IMR-90 (cell line): Measurements from ENCODE around the gene ABCA12. TPM values are rescaled to one million over a fixed set of nuclear protein-coding genes. Genes with fewer than 3 reads are reported as not detected.

Experiments
- ATAC-seq: fragments of 200-7000 bp; cut with Tn5 transposase; 2 replicates; pipeline ENCODE4 v1.9.1; 2020; ENCODE audit warnings: low read depth, mild to moderate bottlenecking, moderate library complexity
- BruUV-seq: library from RNA; stranded (reverse); fragments of 400-500 nt; replicated peaks from 2 replicates; lab custom pipeline; 2021; lab: Mats Ljungman, UMichigan
- CTCF ChIA-PET: fragments of 300-600 bp; formaldehyde crosslinking; extraction: SDS; loops from one replicate; lab custom pipeline; 2021; ENCODE audit warnings: antibody characterized with exemption; lab: Yijun Ruan, JAX
- POLR2A ChIA-PET: fragments of 300-600 bp; sonication (Branson Sonifier 250); formaldehyde crosslinking; loops from one replicate; lab custom pipeline; 2022; ENCODE audit warnings: antibody characterized with exemption; ENCODE audit not compliant: unreplicated experiment; lab: Charles Lee
- DNase-seq: peaks from one replicate; pipeline ENCODE4 v3.0.0; 2013
- H2AFZ ChIP-seq: replicated peaks from 2 replicates; pipeline ENCODE3; 2013; ENCODE audit warnings: low read length, mild to moderate bottlenecking; ENCODE audit not compliant: poor library complexity
- H2AK5ac ChIP-seq: 2 replicates; pipeline ENCODE4 v1.6.1; 2013; ENCODE audit warnings: low read depth, low read length, inconsistent platforms
- H2AK9ac ChIP-seq: replicated peaks from 2 replicates; pipeline ENCODE3; 2013; ENCODE audit warnings: mild to moderate bottlenecking, low read depth, low read length, moderate library complexity; ENCODE audit not compliant: poor library complexity
- H2BK120ac ChIP-seq: 2 replicates; pipeline ENCODE4 v1.6.1; 2013; ENCODE audit warnings: low read depth, low read length, inconsistent platforms
- H2BK15ac ChIP-seq: 3 replicates; pipeline ENCODE4 v1.6.1; 2013; ENCODE audit warnings: low read depth, low read length, inconsistent platforms
- H2BK20ac ChIP-seq: 2 replicates; pipeline ENCODE4 v1.6.1; 2013; ENCODE audit warnings: low read depth, mild to moderate bottlenecking, inconsistent platforms, low read length, moderate library complexity
- H2BK5ac ChIP-seq: 2 replicates; pipeline ENCODE4 v1.6.1; 2013; ENCODE audit warnings: mild to moderate bottlenecking, low read depth, low read length, inconsistent platforms; ENCODE audit not compliant: poor library complexity, severe bottlenecking
- H3K14ac ChIP-seq: replicated peaks from 2 replicates; pipeline ENCODE4 v1.6.1; 2013; ENCODE audit warnings: low read depth, low read length, inconsistent platforms
- H3K18ac ChIP-seq: 2 replicates; pipeline ENCODE4 v1.6.1; 2013; ENCODE audit warnings: low read depth, low read length, control low read depth
- H3K23ac ChIP-seq: 2 replicates; pipeline ENCODE4 v1.6.1; 2013; ENCODE audit warnings: low read depth, low read length, inconsistent platforms
- H3K27ac ChIP-seq: 2 replicates; pipeline ENCODE4 v1.5.1; 2013; ENCODE audit warnings: mild to moderate bottlenecking, control low read depth, low read length; ENCODE audit not compliant: insufficient read depth
- H3K27me3 ChIP-seq: 2 replicates; pipeline ENCODE4 v1.6.1; 2013; ENCODE audit warnings: low read length; ENCODE audit not compliant: control insufficient read depth, insufficient read depth
- H3K36me3 ChIP-seq: 2 replicates; pipeline ENCODE4 v1.6.1; 2013; ENCODE audit warnings: low read length, mixed read lengths; ENCODE audit not compliant: control insufficient read depth, insufficient read depth
- H3K4ac ChIP-seq: 2 replicates; pipeline ENCODE4 v1.6.1; 2013; ENCODE audit warnings: low read depth, low read length, inconsistent platforms
- H3K4me1 ChIP-seq: 2 replicates; pipeline ENCODE4 v1.6.1; 2013; ENCODE audit warnings: low read length, mixed read lengths; ENCODE audit not compliant: control insufficient read depth, insufficient read depth
- H3K4me2 ChIP-seq: 2 replicates; pipeline ENCODE4 v1.6.1; 2013; ENCODE audit warnings: low read depth, mild to moderate bottlenecking, control low read depth, low read length, moderate library complexity
- H3K4me3 ChIP-seq: 2 replicates; pipeline ENCODE4 v1.5.1; 2013; ENCODE audit warnings: low read depth, mild to moderate bottlenecking, control low read depth, low read length, moderate library complexity; ENCODE audit not compliant: insufficient read depth
- H3K56ac ChIP-seq: 2 replicates; pipeline ENCODE4 v1.6.1; 2013; ENCODE audit warnings: low read length, inconsistent platforms; ENCODE audit not compliant: insufficient read depth; ENCODE audit errors: extremely low read depth
- H3K79me1 ChIP-seq, 2 experiments: 2 replicates each; pipeline ENCODE4 v1.6.1; 2013; ENCODE audit warnings: low read length in 2 of 2, inconsistent platforms in 1 of 2, low read depth in 1 of 2
- H3K9ac ChIP-seq: 2 replicates; pipeline ENCODE4 v1.6.1; 2013; ENCODE audit warnings: low read depth, low read length, control low read depth
- H3K9me1 ChIP-seq: 2 replicates; pipeline ENCODE4 v1.6.1; 2013; ENCODE audit warnings: low read length, inconsistent platforms; ENCODE audit not compliant: insufficient read depth
- H3K9me3 ChIP-seq: 2 replicates; pipeline ENCODE4 v1.6.1; 2013; ENCODE audit warnings: low read length; ENCODE audit not compliant: control insufficient read depth, insufficient read depth
- H4K20me1 ChIP-seq: 2 replicates; pipeline ENCODE4 v1.6.1; 2013; ENCODE audit warnings: low read length, inconsistent platforms; ENCODE audit not compliant: insufficient read depth
- H4K5ac ChIP-seq: 2 replicates; pipeline ENCODE4 v1.6.1; 2013; ENCODE audit warnings: mild to moderate bottlenecking, low read depth, low read length, control low read depth
- H4K8ac ChIP-seq, 2 experiments: 2 replicates each; pipeline ENCODE4 v1.6.1; 2013; ENCODE audit warnings: low read depth in 2 of 2, low read length in 2 of 2, control low read depth in 1 of 2, inconsistent platforms in 1 of 2
- H4K91ac ChIP-seq: 2 replicates; pipeline ENCODE4 v1.6.1; 2013; ENCODE audit warnings: low read depth, low read length, inconsistent platforms; ENCODE audit not compliant: insufficient read depth
- BHLHE40 ChIP-seq: fragments of 150-350 bp; IDR thresholded peaks from 2 replicates; pipeline ENCODE4 v1.6.1; 2016; ENCODE audit warnings: mild to moderate bottlenecking, low read depth, low read length
- CHD1 ChIP-seq: IDR thresholded peaks from 2 replicates; pipeline ENCODE4 v1.6.1; 2012; ENCODE audit warnings: low read depth, low read length, improper control_type of control experiment
- FOS ChIP-seq: fragments of 150-350 bp; IDR thresholded peaks from 2 replicates; pipeline ENCODE4 v1.6.1; 2016; ENCODE audit warnings: low read depth, low read length
- MAFK ChIP-seq: IDR thresholded peaks from 2 replicates; pipeline ENCODE4 v1.6.1; 2012; ENCODE audit warnings: low read depth, low read length, improper control_type of control experiment
- MAZ ChIP-seq: IDR thresholded peaks from 2 replicates; pipeline ENCODE4 v1.6.1; 2012; ENCODE audit warnings: low read depth, mild to moderate bottlenecking, low read length, improper control_type of control experiment, moderate library complexity, borderline replicate concordance
- MXI1 ChIP-seq: IDR thresholded peaks from 2 replicates; pipeline ENCODE4 v1.6.1; 2012; ENCODE audit warnings: low read depth, mild to moderate bottlenecking, low read length, moderate library complexity, borderline replicate concordance
- NFE2L2 ChIP-seq: fragments of 150-350 bp; IDR thresholded peaks from 2 replicates; pipeline ENCODE4 v1.6.1; 2016; ENCODE audit warnings: low read depth, mild to moderate bottlenecking, low read length
- POLR2A ChIP-seq: IDR thresholded peaks from 2 replicates; pipeline ENCODE4 v1.6.1; 2012; ENCODE audit warnings: mild to moderate bottlenecking, low read depth, low read length
- RAD21 ChIP-seq: IDR thresholded peaks from 2 replicates; pipeline ENCODE4 v1.6.1; 2012; ENCODE audit warnings: low read length, improper control_type of control experiment
- RCOR1 ChIP-seq: IDR thresholded peaks from 2 replicates; pipeline ENCODE4 v1.6.1; 2012; ENCODE audit warnings: mild to moderate bottlenecking, low read length, improper control_type of control experiment; ENCODE audit not compliant: insufficient replicate concordance
- RFX5 ChIP-seq: IDR thresholded peaks from 2 replicates; pipeline ENCODE4 v1.8.0; 2012; ENCODE audit warnings: low read depth, mild to moderate bottlenecking, low read length, moderate library complexity
- SMC3 ChIP-seq: fragments of 150-350 bp; IDR thresholded peaks from 2 replicates; pipeline ENCODE4 v1.6.1; 2016; ENCODE audit warnings: low read depth, mild to moderate bottlenecking, antibody characterized with exemption, low read length, moderate library complexity
- WGBS, 2 experiments: methylation state at CpG; one replicate each; pipeline versions ENCODE4 v1.1.5 to v1.1.7; 2013; ENCODE audit warnings: missing lambda C conversion rate in 2 of 2; ENCODE audit not compliant: insufficient read length in 1 of 2; ENCODE audit errors: extremely low coverage in 2 of 2; 5-methylcytosine and 5-hydroxymethylcytosine counted together
- dilution Hi-C: fragments of 300-500 bp; cut with HindIII; formaldehyde crosslinking; loops from one replicate; pipeline ENCODE4 v1.14.3; 2018; ENCODE audit warnings: low sequenced_read_pairs; ENCODE audit not compliant: unreplicated experiment
- in situ Hi-C: fragments of 300-500 bp; cut with MboI; formaldehyde crosslinking; loops from 3 replicates; pipeline ENCODE4 v1.14.3; 2019; ENCODE audit warnings: low sequenced_read_pairs, inconsistent platforms, mixed read lengths
- intact Hi-C: fragments of 100-400 bp; cut with micrococcal nuclease; formaldehyde crosslinking; loops from 2 replicates; pipeline ENCODE4 v1.10.0; 2022
- polyA plus RNA-seq, 3 experiments: library from polyadenylated mRNA; depleted of rRNA; stranded (reverse); fragments of >200 nt; gene quantifications; 2 replicates each; pipeline ENCODE4 v1.2.3, GENCODE V29; 2012; ENCODE audit warnings: low replicate concordance in 1 of 3
- total RNA-seq: library from RNA; depleted of rRNA; stranded (reverse); fragments of >200 nt; gene quantifications from 2 replicates; pipeline ENCODE4 v1.2.3, GENCODE V29; 2012
- TF ChIP-seq, protein P1 (sequence below): fragments of 150-350 bp; IDR thresholded peaks from 2 replicates; pipeline ENCODE4 v1.6.1; 2016; ENCODE audit warnings: low read depth, mild to moderate bottlenecking, low read length, moderate library complexity, borderline replicate concordance
- TF ChIP-seq, protein P2 (sequence below): conservative IDR thresholded peaks from 2 replicates; pipeline ENCODE4 v1.5.1; 2012; ENCODE audit warnings: mild to moderate bottlenecking, low read depth, low read length, improper control_type of control experiment
- TF ChIP-seq, protein P3 (sequence below): fragments of 150-350 bp; IDR thresholded peaks from 2 replicates; pipeline ENCODE4 v1.6.1; 2017; ENCODE audit warnings: mild to moderate bottlenecking, antibody characterized with exemption, low read length, low read depth

Gene ABCA12
- total and polyA plus RNA-seq, 2 of the 4 experiments (the other 2 are of a cell fraction): under 0.01 TPM; not detected in 1

DNA sequence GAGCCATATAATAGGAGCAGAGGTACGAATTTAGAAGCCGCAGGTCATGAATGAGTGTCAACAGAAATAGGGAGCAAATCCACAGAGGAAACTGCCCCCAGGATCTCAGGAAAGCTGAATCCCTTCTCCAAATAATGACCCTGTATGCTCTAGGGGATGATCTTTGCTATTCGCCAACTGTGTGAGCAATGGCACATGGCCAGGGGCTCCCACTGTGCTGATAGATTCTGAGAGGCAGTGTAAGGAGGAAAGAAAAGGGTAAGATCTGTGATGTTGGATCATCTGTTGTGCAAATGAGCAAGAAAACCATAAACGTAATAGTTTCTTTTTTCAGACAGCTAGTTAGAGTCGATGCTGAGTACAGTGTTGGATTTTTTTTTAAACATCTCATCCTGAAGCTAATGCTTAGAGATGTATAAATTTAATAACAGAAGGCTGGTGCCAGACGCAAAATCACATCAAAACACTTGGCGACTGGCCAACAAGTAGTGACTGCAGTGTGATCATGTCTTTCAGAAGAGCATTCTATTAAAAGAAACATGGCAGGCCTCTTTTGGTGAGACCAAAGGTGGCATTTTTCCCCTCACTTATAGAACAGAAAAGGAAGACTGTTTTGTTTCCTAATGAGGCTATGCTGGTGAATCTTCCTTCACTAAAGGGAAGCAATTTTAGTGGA lies 77.4 kb downstream of the ABCA12 start:
- Histone ChIP-seq H3K36me3 (no peaks in the 10 kb centered on the region), H4K91ac (no peak overlapping the region), H3K4ac (no peak overlapping the region), H4K8ac (no peak overlapping the region), H2BK5ac (no peak overlapping the region), H2BK20ac (no peak overlapping the region), H2AFZ (no peak overlapping the region), H2BK15ac (no peak overlapping the region), H2AK9ac (no peak overlapping the region), H3K27me3 (no peaks in the 10 kb centered on the region), H3K79me1 (no peaks in the 10 kb centered on the region), H2BK120ac (no peak overlapping the region), H2AK5ac (no peak overlapping the region), H3K18ac (no peak overlapping the region), H3K23ac (no peak overlapping the region), H3K9me3 (no peaks in the 10 kb centered on the region), H3K56ac (no peak overlapping the region), H3K4me1 (no peaks in the 10 kb centered on the region), H3K27ac (no peak overlapping the region), H3K4me2 (no peak overlapping the region), H4K20me1 (no peaks in the 10 kb centered on the region), H3K4me3 (no peak overlapping the region), H3K9me1 (no peaks in the 10 kb centered on the region), H4K5ac (no peak overlapping the region), H3K9ac (no peak overlapping the region), H3K14ac (no peak overlapping the region)
- no TSS peak for BruUV-seq
- TF ChIP-seq NFE2L2: no peak
- no peak for TF ChIP-seq MXI1
- no peak for TF ChIP-seq CHD1
- no peak for TF ChIP-seq MAFK
- TF ChIP-seq RFX5: no peak
- TF ChIP-seq RCOR1: no peak
- TF ChIP-seq, protein P1, sequence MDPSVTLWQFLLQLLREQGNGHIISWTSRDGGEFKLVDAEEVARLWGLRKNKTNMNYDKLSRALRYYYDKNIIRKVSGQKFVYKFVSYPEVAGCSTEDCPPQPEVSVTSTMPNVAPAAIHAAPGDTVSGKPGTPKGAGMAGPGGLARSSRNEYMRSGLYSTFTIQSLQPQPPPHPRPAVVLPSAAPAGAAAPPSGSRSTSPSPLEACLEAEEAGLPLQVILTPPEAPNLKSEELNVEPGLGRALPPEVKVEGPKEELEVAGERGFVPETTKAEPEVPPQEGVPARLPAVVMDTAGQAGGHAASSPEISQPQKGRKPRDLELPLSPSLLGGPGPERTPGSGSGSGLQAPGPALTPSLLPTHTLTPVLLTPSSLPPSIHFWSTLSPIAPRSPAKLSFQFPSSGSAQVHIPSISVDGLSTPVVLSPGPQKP: no peak
- TF ChIP-seq, protein P2, sequence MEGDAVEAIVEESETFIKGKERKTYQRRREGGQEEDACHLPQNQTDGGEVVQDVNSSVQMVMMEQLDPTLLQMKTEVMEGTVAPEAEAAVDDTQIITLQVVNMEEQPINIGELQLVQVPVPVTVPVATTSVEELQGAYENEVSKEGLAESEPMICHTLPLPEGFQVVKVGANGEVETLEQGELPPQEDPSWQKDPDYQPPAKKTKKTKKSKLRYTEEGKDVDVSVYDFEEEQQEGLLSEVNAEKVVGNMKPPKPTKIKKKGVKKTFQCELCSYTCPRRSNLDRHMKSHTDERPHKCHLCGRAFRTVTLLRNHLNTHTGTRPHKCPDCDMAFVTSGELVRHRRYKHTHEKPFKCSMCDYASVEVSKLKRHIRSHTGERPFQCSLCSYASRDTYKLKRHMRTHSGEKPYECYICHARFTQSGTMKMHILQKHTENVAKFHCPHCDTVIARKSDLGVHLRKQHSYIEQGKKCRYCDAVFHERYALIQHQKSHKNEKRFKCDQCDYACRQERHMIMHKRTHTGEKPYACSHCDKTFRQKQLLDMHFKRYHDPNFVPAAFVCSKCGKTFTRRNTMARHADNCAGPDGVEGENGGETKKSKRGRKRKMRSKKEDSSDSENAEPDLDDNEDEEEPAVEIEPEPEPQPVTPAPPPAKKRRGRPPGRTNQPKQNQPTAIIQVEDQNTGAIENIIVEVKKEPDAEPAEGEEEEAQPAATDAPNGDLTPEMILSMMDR: no peak
- TF ChIP-seq MAZ: no peak
- TF ChIP-seq, protein P3, sequence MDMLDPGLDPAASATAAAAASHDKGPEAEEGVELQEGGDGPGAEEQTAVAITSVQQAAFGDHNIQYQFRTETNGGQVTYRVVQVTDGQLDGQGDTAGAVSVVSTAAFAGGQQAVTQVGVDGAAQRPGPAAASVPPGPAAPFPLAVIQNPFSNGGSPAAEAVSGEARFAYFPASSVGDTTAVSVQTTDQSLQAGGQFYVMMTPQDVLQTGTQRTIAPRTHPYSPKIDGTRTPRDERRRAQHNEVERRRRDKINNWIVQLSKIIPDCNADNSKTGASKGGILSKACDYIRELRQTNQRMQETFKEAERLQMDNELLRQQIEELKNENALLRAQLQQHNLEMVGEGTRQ: no peak
- no peak for TF ChIP-seq RAD21
- TF ChIP-seq BHLHE40: no peak
- TF ChIP-seq SMC3: no peak
- TF ChIP-seq FOS: no peak
- no peak for TF ChIP-seq POLR2A
- dilution Hi-C loops: no loop called here
- intact Hi-C loops: no loop called here
- in situ Hi-C loops: no loop called here
- ChIA-PET CTCF (no interaction called here), POLR2A (no interaction called here)
- no peak for DNase-seq
- no peak for ATAC-seq
- no CpG with 5 or more reads among the region's 7 CpGs for WGBS, 2 experiments
